Effector memory CD4-positive, alpha-beta T cell (primary cell): Measurements from ENCODE around the gene EXOSC7.
A peak's percentile ranks its signal among the peaks of the same experiment; 100 is the strongest.
"Not testable (repeated sequence)": the region's sequence is repeated elsewhere in the genome, so short reads cannot be mapped to it uniquely, and the experiment has no call there.

Experiments
- DNase-seq, 3 donors: peaks; one replicate each; pipeline ENCODE4 v3.0.0-alpha.2; 2020
- H3K27ac ChIP-seq: 2 replicates; pipeline ENCODE4 v1.7.0; 2013; ENCODE audit warnings: mild to moderate bottlenecking, low read length, moderate library complexity; ENCODE audit not compliant: insufficient read depth, poor library complexity, severe bottlenecking
- H3K27me3 ChIP-seq: replicated peaks from 2 replicates; pipeline ENCODE4 v1.7.0; 2013; ENCODE audit warnings: mild to moderate bottlenecking, low read length; ENCODE audit not compliant: insufficient read depth, control insufficient read depth, poor library complexity, severe bottlenecking
- H3K36me3 ChIP-seq: 2 replicates; pipeline ENCODE4 v1.7.0; 2013; ENCODE audit warnings: mild to moderate bottlenecking, low read length, moderate library complexity; ENCODE audit not compliant: control insufficient read depth, insufficient read depth
- H3K4me1 ChIP-seq: 2 replicates; pipeline ENCODE4 v1.7.0; 2013; ENCODE audit warnings: low read length, mild to moderate bottlenecking; ENCODE audit not compliant: control insufficient read depth, insufficient read depth, poor library complexity, severe bottlenecking
- H3K4me3 ChIP-seq: 2 replicates; pipeline ENCODE4 v1.7.0; 2013; ENCODE audit warnings: low read length, low read depth, mild to moderate bottlenecking; ENCODE audit not compliant: insufficient read depth, poor library complexity, severe bottlenecking
- H3K9me3 ChIP-seq: 2 replicates; pipeline ENCODE4 v1.7.0; 2013; ENCODE audit warnings: mild to moderate bottlenecking, low read length, moderate library complexity; ENCODE audit not compliant: control insufficient read depth

Gene EXOSC7

DNA sequence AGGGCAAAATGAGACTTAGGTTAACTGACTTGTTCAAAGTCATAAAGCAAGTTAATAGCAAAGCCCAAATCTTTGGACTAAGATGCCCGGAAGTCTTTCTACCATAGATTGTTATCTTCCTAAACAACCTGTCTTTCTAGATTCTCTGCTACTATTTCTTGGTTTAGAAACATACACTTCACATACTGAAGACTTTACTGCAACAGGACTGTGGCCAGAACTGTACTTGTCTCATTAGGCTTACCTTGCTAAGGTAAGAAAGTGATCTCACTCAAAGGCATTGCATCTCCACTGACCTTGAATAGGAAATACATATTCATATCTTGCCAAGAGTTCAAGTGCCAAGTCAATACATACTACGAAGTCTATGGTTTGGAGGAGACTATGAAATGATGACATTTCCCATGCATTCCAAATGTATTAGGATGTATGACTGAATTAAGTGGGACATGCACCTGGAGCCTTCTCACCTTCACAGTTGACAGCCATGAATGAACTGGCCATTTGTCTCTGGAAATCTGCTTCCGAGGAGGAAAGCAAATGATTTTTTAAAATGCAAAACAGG lies 5.0 kb upstream of the EXOSC7 start:
- DNase-seq: no peak
- Histone ChIP-seq H3K4me1 (peaks cover 5% of the 10 kb centered on the region), H3K4me3 (no peak overlapping the region), H3K9me3 (no peaks in the 10 kb centered on the region), H3K36me3 (no peaks in the 10 kb centered on the region), H3K27me3 (no peaks in the 10 kb centered on the region), H3K27ac (no peak overlapping the region)

DNA sequence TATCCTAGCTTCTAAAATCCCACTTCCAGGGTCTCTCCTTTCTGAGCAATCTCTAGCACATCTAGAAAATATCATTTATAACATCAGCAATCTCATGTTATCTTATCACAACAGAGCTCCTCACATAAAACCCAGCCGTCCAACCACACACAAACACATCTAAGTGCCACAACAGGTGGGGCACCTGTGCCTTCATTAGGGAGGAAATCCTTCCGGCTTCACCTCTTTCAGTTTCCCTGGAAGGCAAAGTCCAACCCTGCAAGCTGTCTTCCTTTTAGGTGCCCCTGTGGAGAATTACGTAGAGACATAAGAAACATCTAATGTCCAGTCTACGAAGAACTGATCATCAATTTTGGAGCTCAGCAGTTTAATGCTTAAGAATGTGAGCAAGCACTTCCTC lies 1.6 kb upstream of the EXOSC7 start:
- Histone ChIP-seq H3K9me3 (no peaks in the 10 kb centered on the region), H3K4me1 (peaks cover 9% of the 10 kb centered on the region), H3K27ac (no peak overlapping the region), H3K27me3 (no peaks in the 10 kb centered on the region), H3K4me3 (peak overlapping the region; percentile 98), H3K36me3 (no peaks in the 10 kb centered on the region)
- no peak for DNase-seq

DNA sequence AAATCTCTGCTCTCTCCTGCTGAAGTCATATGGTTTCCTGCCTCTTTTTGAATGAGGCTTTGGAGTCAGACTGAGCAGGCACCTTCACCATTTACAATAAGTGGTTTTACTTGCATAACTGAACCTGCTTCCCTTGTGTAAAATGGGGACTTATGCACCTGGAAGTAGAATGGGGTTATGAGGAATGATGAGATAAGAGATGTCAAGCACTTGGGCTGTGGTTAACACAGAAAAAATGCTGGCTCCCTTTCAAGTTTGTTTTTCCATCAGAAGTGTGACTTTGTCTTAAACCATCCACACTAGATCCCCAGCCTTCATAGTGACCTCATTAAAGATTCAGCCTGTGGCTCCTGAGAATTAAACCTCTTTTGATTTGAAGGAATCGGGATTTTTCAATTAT lies 5.2 kb downstream of the EXOSC7 start:
- Histone ChIP-seq H3K9me3 (no peaks in the 10 kb centered on the region), H3K36me3 (no peaks in the 10 kb centered on the region), H3K27ac (no peak overlapping the region), H3K4me1 (peaks cover 23% of the 10 kb centered on the region), H3K4me3 (no peak overlapping the region), H3K27me3 (no peaks in the 10 kb centered on the region)
- no peak for DNase-seq

DNA sequence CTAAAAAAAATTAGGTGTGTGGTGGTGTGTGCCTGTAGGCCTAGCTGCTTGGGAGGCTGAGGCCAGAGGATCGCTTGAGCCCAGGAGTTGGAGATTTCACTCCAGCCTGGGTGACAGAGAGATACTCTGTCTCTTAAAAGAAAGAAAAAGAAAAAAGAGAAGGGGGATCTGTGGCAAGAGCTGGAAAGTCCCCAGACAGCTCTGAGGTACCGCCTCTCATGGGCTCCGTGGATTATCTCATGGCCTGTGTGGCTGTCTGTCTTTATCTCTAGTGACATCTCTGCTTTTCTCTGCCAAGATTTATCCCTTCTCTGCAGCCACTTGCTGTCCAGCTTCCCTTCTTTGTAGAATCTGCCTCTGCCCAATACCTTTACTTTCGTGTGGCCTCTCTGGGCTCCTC lies 5.7 kb downstream of the EXOSC7 start:
- Histone ChIP-seq H3K4me3 (no peak overlapping the region), H3K27ac (no peak overlapping the region), H3K9me3 (no peaks in the 10 kb centered on the region), H3K27me3 (no peaks in the 10 kb centered on the region), H3K36me3 (no peaks in the 10 kb centered on the region), H3K4me1 (peaks cover 23% of the 10 kb centered on the region)
- no peak for DNase-seq

DNA sequence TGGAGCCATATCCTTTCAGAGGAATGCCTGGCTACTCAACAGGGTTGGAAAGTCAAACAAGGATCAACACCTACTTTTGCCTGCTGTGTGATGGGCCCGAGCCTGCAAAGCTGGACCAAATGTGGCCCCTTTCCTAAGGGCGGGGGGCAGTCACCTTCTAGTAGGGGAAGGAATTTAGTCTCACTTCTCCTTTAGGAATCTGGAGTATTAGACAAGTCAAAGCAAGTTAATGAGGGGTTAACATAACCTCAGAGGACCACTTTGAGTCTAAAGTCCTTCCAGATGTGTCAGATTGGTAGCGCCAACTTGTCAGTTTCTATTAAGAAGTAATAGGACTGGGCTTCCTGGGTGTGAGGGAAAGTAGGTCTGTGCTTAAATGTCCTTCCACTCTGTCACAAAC lies 6.8 kb downstream of the EXOSC7 start:
- DNase-seq: no peak
- Histone ChIP-seq H3K9me3 (no peaks in the 10 kb centered on the region), H3K4me3 (no peak overlapping the region), H3K36me3 (no peaks in the 10 kb centered on the region), H3K4me1 (peaks cover 19% of the 10 kb centered on the region), H3K27ac (no peak overlapping the region), H3K27me3 (no peaks in the 10 kb centered on the region)

DNA sequence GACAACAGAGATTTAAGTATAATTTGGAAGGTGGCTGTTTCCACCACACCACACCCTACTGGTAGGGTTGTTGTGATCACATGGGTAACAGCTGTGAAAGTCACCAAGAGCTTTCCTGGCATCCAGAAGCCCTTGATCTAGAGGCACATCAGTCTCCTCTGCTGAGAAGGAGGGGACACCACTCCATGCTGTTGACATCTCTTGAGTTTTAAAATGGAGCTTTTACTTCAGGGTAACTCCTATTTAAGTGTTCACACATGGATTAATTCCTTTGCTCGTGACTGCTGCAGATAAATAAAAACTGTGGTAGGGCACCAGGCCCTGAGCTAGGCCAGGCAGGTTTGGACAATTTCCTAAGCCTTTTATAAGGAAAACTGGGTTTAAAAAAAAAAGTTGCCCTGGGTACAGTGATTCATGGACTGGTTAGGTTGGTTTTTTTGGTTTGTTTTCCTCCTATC lies 7.5 kb downstream of the EXOSC7 start:
- H3K27ac ChIP-seq: no peak overlapping the region
- no peaks in the 10 kb centered on the region for H3K9me3 ChIP-seq
- no peaks in the 10 kb centered on the region for H3K36me3 ChIP-seq
- DNase-seq: no peak
- H3K4me1 ChIP-seq: peaks cover 19% of the 10 kb centered on the region
- no peaks in the 10 kb centered on the region for H3K27me3 ChIP-seq
- H3K4me3 ChIP-seq: no peak overlapping the region

DNA sequence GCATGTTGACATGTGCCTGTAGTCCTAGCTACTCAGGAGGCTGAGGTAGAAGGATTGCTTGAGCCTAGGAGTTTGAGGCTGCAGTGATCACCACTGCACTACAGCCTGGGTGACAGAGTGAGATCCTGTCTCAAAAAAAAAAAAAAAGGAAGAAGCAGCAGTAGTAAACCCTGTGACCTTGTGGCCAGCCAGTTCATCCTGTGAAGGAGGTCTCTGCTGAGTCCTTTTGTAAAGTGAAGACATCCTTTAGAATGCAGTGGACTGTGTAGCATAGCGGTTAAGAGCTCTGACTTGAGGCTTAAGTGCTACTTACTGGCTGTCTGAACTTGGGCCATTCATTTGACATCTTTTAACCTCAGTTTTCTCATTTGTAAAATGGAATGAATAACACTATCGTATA lies 8.3 kb downstream of the EXOSC7 start:
- H3K4me1 ChIP-seq: peaks cover 19% of the 10 kb centered on the region

DNA sequence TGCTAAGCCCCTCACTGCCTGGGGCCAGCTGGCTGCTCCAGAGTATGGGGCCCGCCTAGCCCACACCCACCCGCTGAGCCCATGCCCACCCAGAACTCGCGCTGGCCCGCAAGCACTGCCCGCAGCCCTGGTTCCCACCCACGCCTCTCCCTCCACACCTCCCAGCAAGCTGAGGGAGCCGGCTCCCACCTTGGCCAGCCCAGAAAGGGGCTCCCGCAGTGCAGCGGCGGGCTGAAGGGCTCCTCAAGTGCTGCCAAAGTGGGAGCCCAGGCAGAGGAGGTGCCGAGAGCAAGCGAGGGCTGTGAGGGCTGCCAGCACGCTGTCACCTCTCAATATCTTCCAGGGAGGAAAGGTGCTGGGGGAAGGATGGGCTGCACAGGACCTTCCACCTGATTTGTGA lies 10.3 kb downstream of the EXOSC7 start:
- H3K4me3 ChIP-seq, H3K27ac ChIP-seq, DNase-seq, H3K9me3 ChIP-seq, H3K27me3 ChIP-seq: not testable (repeated sequence)
- peaks cover 10% of the 10 kb centered on the region for H3K4me1 ChIP-seq
- peaks cover 12% of the 10 kb centered on the region for H3K36me3 ChIP-seq

More for the DNA sequence above, 8.3 kb downstream of the EXOSC7 start:
- DNase-seq: no peak
- Histone ChIP-seq H3K9me3 (no peaks in the 10 kb centered on the region), H3K27me3 (no peaks in the 10 kb centered on the region), H3K36me3 (peaks cover 5% of the 10 kb centered on the region), H3K4me3 (no peak overlapping the region), H3K27ac (no peak overlapping the region)

DNA sequence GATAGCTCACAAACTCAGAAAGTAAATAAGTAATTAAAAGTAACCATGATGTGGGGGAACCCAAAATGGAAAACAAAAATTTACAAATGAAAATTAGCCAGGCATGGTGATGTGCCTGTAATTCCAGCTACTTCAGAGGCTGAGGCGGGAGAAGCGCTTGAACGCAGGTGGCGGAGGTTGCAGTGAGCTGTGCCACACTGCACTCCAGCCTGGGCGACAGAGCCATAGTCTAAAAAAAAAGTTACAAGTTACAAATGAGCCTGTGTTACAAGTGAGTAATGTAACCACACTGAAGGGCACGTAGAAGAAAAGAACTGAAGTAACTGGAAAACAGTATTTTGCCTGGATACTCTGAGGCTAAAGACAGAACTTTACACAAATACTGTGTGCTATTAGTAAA lies 11.3 kb downstream of the EXOSC7 start:
- Histone ChIP-seq H3K4me3 (no peak overlapping the region), H3K27me3 (no peaks in the 10 kb centered on the region), H3K27ac (no peak overlapping the region), H3K4me1 (peaks cover under 1% of the 10 kb centered on the region), H3K36me3 (peaks cover 12% of the 10 kb centered on the region), H3K9me3 (no peaks in the 10 kb centered on the region)
- no peak for DNase-seq

DNA sequence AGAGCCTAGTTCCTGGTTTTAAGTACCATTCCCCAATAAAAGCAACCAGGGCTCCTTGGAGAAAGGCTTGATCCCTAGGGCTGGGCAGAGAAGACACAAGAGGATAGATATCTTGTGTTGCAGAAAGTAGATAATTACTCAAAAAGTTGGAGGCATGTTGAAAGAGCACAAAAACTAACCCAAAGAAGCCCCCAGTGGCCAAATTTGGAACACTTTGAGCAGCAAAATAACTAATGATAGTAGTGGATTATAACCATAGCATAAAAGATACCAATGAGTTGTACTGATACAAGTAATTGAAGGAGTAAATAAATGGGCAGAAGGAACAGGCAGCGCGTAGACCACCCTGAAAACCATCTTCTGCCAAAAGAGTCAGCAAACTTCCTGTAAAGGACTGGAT lies 12.0 kb downstream of the EXOSC7 start:
- H3K36me3 ChIP-seq: peaks cover 12% of the 10 kb centered on the region
- H3K27ac ChIP-seq: no peak overlapping the region
- H3K4me1 ChIP-seq: no peaks in the 10 kb centered on the region
- DNase-seq: no peak
- H3K27me3 ChIP-seq: no peaks in the 10 kb centered on the region
- no peaks in the 10 kb centered on the region for H3K9me3 ChIP-seq
- H3K4me3 ChIP-seq: no peak overlapping the region
